H9 (cell line): ENCODE measurements around the gene RAP1GAP. TPM values are rescaled to one million over a fixed set of nuclear protein-coding genes. Genes with fewer than 3 reads are reported as not detected.

Experiments used
- DNase-seq: peaks from one replicate; pipeline ENCODE4 v3.0.0-alpha.2; 2017
- H2AFZ ChIP-seq: one replicate; pipeline ENCODE4 v1.6.1; 2013; ENCODE audit warnings: mild to moderate bottlenecking, low read length, control low read depth, moderate library complexity
- H2AK5ac ChIP-seq: 2 replicates; pipeline ENCODE4 v1.6.1; 2013; ENCODE audit warnings: low read length, control low read depth, mixed read lengths; ENCODE audit not compliant: insufficient read length
- H2BK120ac ChIP-seq: one replicate; pipeline ENCODE4 v1.6.1; 2013; ENCODE audit warnings: low read depth, mild to moderate bottlenecking, low read length, control low read depth, inconsistent platforms; ENCODE audit not compliant: poor library complexity, severe bottlenecking
- H2BK12ac ChIP-seq: 2 replicates; pipeline ENCODE4 v1.6.1; 2013; ENCODE audit warnings: low read length, control low read depth, mixed read lengths, low read depth; ENCODE audit not compliant: insufficient read length
- H2BK15ac ChIP-seq: 2 replicates; pipeline ENCODE4 v1.6.1; 2013; ENCODE audit warnings: low read depth, low read length, control low read depth
- H2BK20ac ChIP-seq: one replicate; pipeline ENCODE4 v1.6.1; 2013; ENCODE audit warnings: low read depth, mild to moderate bottlenecking, low read length, control low read depth, inconsistent platforms; ENCODE audit not compliant: poor library complexity, severe bottlenecking
- H2BK5ac ChIP-seq: 2 replicates; pipeline ENCODE4 v1.6.1; 2013; ENCODE audit warnings: low read length, control low read depth, mixed read lengths; ENCODE audit not compliant: insufficient read length
- H3K14ac ChIP-seq: 2 replicates; pipeline ENCODE4 v1.6.1; 2013; ENCODE audit warnings: low read length, control low read depth; ENCODE audit not compliant: insufficient read depth
- H3K18ac ChIP-seq: 2 replicates; pipeline ENCODE4 v1.6.1; 2013; ENCODE audit warnings: low read depth, mild to moderate bottlenecking, mixed read lengths, low read length, control low read depth; ENCODE audit not compliant: insufficient read length
- H3K23ac ChIP-seq: 2 replicates; pipeline ENCODE4 v1.6.1; 2013; ENCODE audit warnings: low read length, control low read depth, mixed read lengths, low read depth; ENCODE audit not compliant: insufficient read length
- H3K23me2 ChIP-seq: 2 replicates; pipeline ENCODE4 v1.6.1; 2013; ENCODE audit warnings: low read depth, mild to moderate bottlenecking, mixed read lengths, low read length, control low read depth; ENCODE audit not compliant: insufficient read length, poor library complexity, severe bottlenecking
- H3K27ac ChIP-seq: 2 replicates; pipeline ENCODE4 v1.5.1; 2013; ENCODE audit warnings: low read length, control low read depth, mixed read lengths, low read depth; ENCODE audit not compliant: insufficient read length
- H3K27me3 ChIP-seq: 2 replicates; pipeline ENCODE4 v1.6.1; 2013; ENCODE audit warnings: low read length, control low read depth, inconsistent platforms; ENCODE audit not compliant: insufficient read depth
- H3K4ac ChIP-seq: 2 replicates; pipeline ENCODE4 v1.6.1; 2013; ENCODE audit warnings: low read depth, mild to moderate bottlenecking, control low read depth, inconsistent platforms, low read length, moderate library complexity
- H3K4me1 ChIP-seq: 2 replicates; pipeline ENCODE4 v1.6.1; 2013; ENCODE audit warnings: low read length, control low read depth, inconsistent platforms; ENCODE audit not compliant: insufficient read depth
- H3K4me2 ChIP-seq: 2 replicates; pipeline ENCODE4 v1.6.1; 2013; ENCODE audit warnings: low read length, control low read depth, mixed read lengths; ENCODE audit not compliant: insufficient read length, insufficient read depth
- H3K56ac ChIP-seq: 2 replicates; pipeline ENCODE4 v1.6.1; 2013; ENCODE audit warnings: low read depth, mild to moderate bottlenecking, mixed read lengths, low read length, control low read depth; ENCODE audit not compliant: insufficient read length
- H3K79me1 ChIP-seq: 2 replicates; pipeline ENCODE4 v1.6.1; 2013; ENCODE audit warnings: low read depth, mild to moderate bottlenecking, moderate library complexity, low read length, control low read depth, inconsistent platforms; ENCODE audit not compliant: insufficient read depth, poor library complexity, severe bottlenecking
- H3K79me2 ChIP-seq: 2 replicates; pipeline ENCODE4 v1.6.1; 2013; ENCODE audit warnings: low read length, control low read depth, inconsistent platforms; ENCODE audit not compliant: insufficient read depth
- H3K9ac ChIP-seq: 2 replicates; pipeline ENCODE4 v1.6.1; 2013; ENCODE audit warnings: low read length, control low read depth, mixed read lengths; ENCODE audit not compliant: insufficient read length; ENCODE audit errors: extremely low read depth
- H3K9me3 ChIP-seq: one replicate; pipeline ENCODE4 v1.6.1; 2013; ENCODE audit warnings: low read depth, low read length, inconsistent platforms; ENCODE audit not compliant: control insufficient read depth
- H3T11ph ChIP-seq: one replicate; pipeline ENCODE4 v1.6.1; 2013; ENCODE audit warnings: mild to moderate bottlenecking, low read length, control low read depth, inconsistent platforms
- H4K20me1 ChIP-seq: one replicate; pipeline ENCODE4 v1.6.1; 2013; ENCODE audit not compliant: control insufficient read depth, insufficient read length, insufficient read depth
- H4K5ac ChIP-seq: 2 replicates; pipeline ENCODE4 v1.6.1; 2013; ENCODE audit warnings: low read depth, mild to moderate bottlenecking, mixed read lengths, low read length, control low read depth; ENCODE audit not compliant: insufficient read length
- H4K8ac ChIP-seq: replicated peaks from 2 replicates; pipeline ENCODE4 v1.6.1; 2013; ENCODE audit warnings: low read length, control low read depth, mixed read lengths, low read depth; ENCODE audit not compliant: insufficient read length
- H4K91ac ChIP-seq: 2 replicates; pipeline ENCODE4 v1.6.1; 2013; ENCODE audit warnings: low read depth, mild to moderate bottlenecking, moderate library complexity, mixed read lengths, low read length, control low read depth; ENCODE audit not compliant: insufficient read length
- H3K27ac Mint-ChIP-seq, 3 experiments: 2 replicates in 2 of 3; 3 replicates in 1 of 3; pipeline ENCODE4 v1.8.0; 2020 to 2021; ENCODE audit warnings: mixed read lengths in 3 of 3, mild to moderate bottlenecking in 1 of 3, moderate library complexity in 1 of 3
- H3K27me3 Mint-ChIP-seq: 2 replicates; pipeline ENCODE4 v1.8.0; 2021; ENCODE audit warnings: low read depth, mild to moderate bottlenecking, moderate library complexity, mixed read lengths
- H3K36me3 Mint-ChIP-seq, 3 experiments: 2 replicates in 2 of 3; 3 replicates in 1 of 3; pipeline ENCODE4 v1.8.0; 2020 to 2021; ENCODE audit warnings: low read depth in 3 of 3, mixed read lengths in 3 of 3; ENCODE audit not compliant: insufficient read depth in 1 of 3
- H3K4me1 Mint-ChIP-seq, 2 experiments: 2 replicates each; pipeline ENCODE4 v1.8.0; 2020; ENCODE audit warnings: mixed read lengths in 2 of 2
- H3K4me3 Mint-ChIP-seq, 2 experiments: 2 replicates in 1 of 2; 3 replicates in 1 of 2; pipeline ENCODE4 v1.8.0; 2020 to 2021; ENCODE audit warnings: mild to moderate bottlenecking in 2 of 2, mixed read lengths in 2 of 2, moderate library complexity in 1 of 2
- H3K9me3 Mint-ChIP-seq, 2 experiments: 2 replicates in 1 of 2; 3 replicates in 1 of 2; pipeline ENCODE4 v1.8.0; 2020; ENCODE audit warnings: mild to moderate bottlenecking in 2 of 2, mixed read lengths in 2 of 2, moderate library complexity in 1 of 2
- WGBS: extraction: QIAGEN DNeasy Blood & Tissue Kit; methylation state at CpG from one replicate; pipeline ENCODE4 v1.1.7; 2013; ENCODE audit warnings: missing lambda C conversion rate, low lambda C conversion rate, mixed read lengths; ENCODE audit not compliant: insufficient read length; ENCODE audit errors: extremely low coverage; 5-methylcytosine and 5-hydroxymethylcytosine counted together
- total RNA-seq: library from RNA; stranded (reverse); gene quantifications from 2 replicates; pipeline ENCODE4 v1.2.1, GENCODE V29; 2021
- TF ChIP-seq, protein P1 (sequence below): fragments of 200-600 bp; sonication (generic); conservative IDR thresholded peaks from 3 replicates; pipeline ENCODE4 v1.8.0; 2021; ENCODE audit warnings: antibody characterized with exemption, mild to moderate bottlenecking

The RAP1GAP gene
- total RNA-seq, 1 experiment from 2014 or later, result 7.9 TPM

DNA sequence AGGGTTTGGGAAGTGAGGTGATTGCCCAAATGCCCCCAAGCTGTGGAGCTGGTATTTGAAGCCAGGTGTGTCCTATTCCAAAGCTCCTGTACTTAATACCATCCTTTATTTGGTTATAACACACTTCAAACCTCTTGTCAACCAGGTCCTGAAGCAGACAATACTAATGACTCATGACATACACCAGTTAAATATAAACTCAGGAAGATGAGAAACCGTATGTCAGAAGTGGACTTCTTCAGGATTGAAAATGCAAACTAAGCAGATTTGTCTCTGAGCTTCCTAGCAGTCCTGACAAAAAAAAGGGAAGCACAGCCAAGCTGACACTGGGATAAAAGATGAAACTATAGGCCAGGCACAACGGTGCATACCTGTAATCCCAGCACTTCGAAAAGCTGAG is 89.4 kb downstream of the RAP1GAP start:
- DNase-seq, result no peak
- Histone ChIP-seq H3K18ac (no peak overlapping the region), H3K9ac (no peak overlapping the region), H2AK5ac (no peak overlapping the region), H2BK20ac (no peak overlapping the region), H4K8ac (no peak overlapping the region), H2BK5ac (no peak overlapping the region), H3K56ac (no peak overlapping the region), H3K79me1 (no peaks in the 10 kb centered on the region), H2AFZ (no peak overlapping the region), H4K20me1 (no peaks in the 10 kb centered on the region), H3K4me2 (no peak overlapping the region), H3K4ac (no peak overlapping the region), H3T11ph (no peak overlapping the region), H3K27ac (no peak overlapping the region), H3K79me2 (no peaks in the 10 kb centered on the region), H3K27me3 (no peaks in the 10 kb centered on the region), H2BK120ac (no peak overlapping the region), H2BK12ac (no peak overlapping the region), H3K23ac (no peak overlapping the region), H4K91ac (no peak overlapping the region), H3K23me2 (peaks cover 2% of the 10 kb centered on the region), H3K14ac (no peak overlapping the region), H4K5ac (no peak overlapping the region), H3K4me1 (no peaks in the 10 kb centered on the region; the same call in 1 of the 2 replicates), H2BK15ac (no peak overlapping the region), H3K9me3 (no peaks in the 10 kb centered on the region)
- H3K4me3 Mint-ChIP-seq, result no peak overlapping the region
- no peaks in the 10 kb centered on the region for H3K36me3 Mint-ChIP-seq
- H3K9me3 Mint-ChIP-seq, result no peaks in the 10 kb centered on the region
- peaks cover 24% of the 10 kb centered on the region for H3K27me3 Mint-ChIP-seq
- TF ChIP-seq, protein P1, sequence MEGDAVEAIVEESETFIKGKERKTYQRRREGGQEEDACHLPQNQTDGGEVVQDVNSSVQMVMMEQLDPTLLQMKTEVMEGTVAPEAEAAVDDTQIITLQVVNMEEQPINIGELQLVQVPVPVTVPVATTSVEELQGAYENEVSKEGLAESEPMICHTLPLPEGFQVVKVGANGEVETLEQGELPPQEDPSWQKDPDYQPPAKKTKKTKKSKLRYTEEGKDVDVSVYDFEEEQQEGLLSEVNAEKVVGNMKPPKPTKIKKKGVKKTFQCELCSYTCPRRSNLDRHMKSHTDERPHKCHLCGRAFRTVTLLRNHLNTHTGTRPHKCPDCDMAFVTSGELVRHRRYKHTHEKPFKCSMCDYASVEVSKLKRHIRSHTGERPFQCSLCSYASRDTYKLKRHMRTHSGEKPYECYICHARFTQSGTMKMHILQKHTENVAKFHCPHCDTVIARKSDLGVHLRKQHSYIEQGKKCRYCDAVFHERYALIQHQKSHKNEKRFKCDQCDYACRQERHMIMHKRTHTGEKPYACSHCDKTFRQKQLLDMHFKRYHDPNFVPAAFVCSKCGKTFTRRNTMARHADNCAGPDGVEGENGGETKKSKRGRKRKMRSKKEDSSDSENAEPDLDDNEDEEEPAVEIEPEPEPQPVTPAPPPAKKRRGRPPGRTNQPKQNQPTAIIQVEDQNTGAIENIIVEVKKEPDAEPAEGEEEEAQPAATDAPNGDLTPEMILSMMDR, result no peak
- WGBS, result no CpG with 5 or more reads among the region's 3 CpGs
- no peak overlapping the region for H3K27ac Mint-ChIP-seq
- peaks cover 6 to 14% of the 10 kb centered on the region in 2 experiments for H3K4me1 Mint-ChIP-seq
